Epithelial cell of proximal tubule (primary cell): Measurements from ENCODE around the gene RBM20. TPM values are rescaled to one million over a fixed set of nuclear protein-coding genes. Genes with fewer than 3 reads are reported as not detected.
"Not testable (repeated sequence)": the region's sequence is repeated elsewhere in the genome, so short reads cannot be mapped to it uniquely, and the experiment has no call there.

Experiments
- DNase-seq: peaks from one replicate; pipeline ENCODE4 v3.0.0-alpha.2; 2011; ENCODE audit warnings: low read depth
- H3K4me3 ChIP-seq: 2 replicates; pipeline ENCODE4 v1.5.1; 2011; ENCODE audit warnings: low read depth, mild to moderate bottlenecking, low read length
- CTCF ChIP-seq: conservative IDR thresholded peaks from 2 replicates; pipeline ENCODE4 v1.5.1; 2012; ENCODE audit warnings: low read depth, mild to moderate bottlenecking, low read length
- total RNA-seq: library from RNA; depleted of rRNA; stranded (reverse); fragments of >200 nt; gene quantifications from 2 replicates; pipeline ENCODE4 v1.2.3, GENCODE V29; 2015

Gene RBM20
- total RNA-seq, 1 donor from 2014 or later = 0.46 TPM

- no peak overlapping the region for H3K4me3 ChIP-seq
- TF ChIP-seq CTCF = no peak
- DNase-seq = no peak
Measured at GRCh38 chr10:110616493-110617033, 27.6 kb upstream of the RBM20 start.

GRCh38 chr10:110617425-110618229 lies 26.5 kb upstream of the RBM20 start:
- no peak overlapping the region for H3K4me3 ChIP-seq
- TF ChIP-seq CTCF = no peak
- no peak for DNase-seq

GRCh38 chr10:110618230-110618610 lies 25.9 kb upstream of the RBM20 start:
- no peak overlapping the region for H3K4me3 ChIP-seq
- TF ChIP-seq CTCF = no peak
- no peak for DNase-seq

GRCh38 chr10:110619514-110620397 lies 24.4 kb upstream of the RBM20 start:
- no peak for DNase-seq
- TF ChIP-seq CTCF = no peak

GRCh38 chr10:110620398-110620719 lies 23.8 kb upstream of the RBM20 start:
- DNase-seq = no peak
- TF ChIP-seq CTCF = no peak
- H3K4me3 ChIP-seq = no peak overlapping the region

More at GRCh38 chr10:110619514-110620397, 24.4 kb upstream of the RBM20 start:
- no peak overlapping the region for H3K4me3 ChIP-seq

GRCh38 chr10:110623316-110623715 lies 20.8 kb upstream of the RBM20 start:
- H3K4me3 ChIP-seq, DNase-seq: not testable (repeated sequence)

- no peak for TF ChIP-seq CTCF
- H3K4me3 ChIP-seq = no peak overlapping the region
- DNase-seq = no peak
Measured at GRCh38 chr10:110625356-110625894, 18.7 kb upstream of the RBM20 start.
